Embryonic facial prominence (tissue), 1 donor: ENCODE data around the gene AIRE.
A peak's percentile ranks its signal among the peaks of the same experiment; 100 is the strongest.
"Not testable (repeated sequence)": the region's sequence is repeated elsewhere in the genome, so short reads cannot be mapped to it uniquely, and the experiment has no call there.

Experiments
- DNase-seq: peaks from one replicate; pipeline ENCODE4 v3.0.0-alpha.2; 2016; ENCODE audit errors: extremely low spot score

AIRE gene

GRCh38 chr21:44291936-44292811 lies 6.5 kb downstream of the AIRE start:
- no peak for DNase-seq

- no peak for DNase-seq
Measured at GRCh38 chr21:44292812-44293195, 7.1 kb downstream of the AIRE start.

- no peak for DNase-seq
Measured at GRCh38 chr21:44293551-44294231, 8.0 kb downstream of the AIRE start.

GRCh38 chr21:44294391-44295162 lies 8.9 kb downstream of the AIRE start:
- no peak for DNase-seq

GRCh38 chr21:44295163-44295573 lies 9.5 kb downstream of the AIRE start:
- DNase-seq: no peak

- no peak for DNase-seq
Measured at GRCh38 chr21:44295646-44296045, 10.0 kb downstream of the AIRE start.

GRCh38 chr21:44296103-44296519 lies 10.4 kb downstream of the AIRE start:
- DNase-seq: no peak

- DNase-seq: no peak
Measured at GRCh38 chr21:44296916-44297315, 11.2 kb downstream of the AIRE start.

GRCh38 chr21:44297525-44298290 lies 12.0 kb downstream of the AIRE start:
- DNase-seq: peak; percentile 44

GRCh38 chr21:44298301-44298700 lies 12.6 kb downstream of the AIRE start:
- no peak for DNase-seq

- DNase-seq: no peak
Measured at GRCh38 chr21:44299085-44299457, 13.4 kb downstream of the AIRE start.

- DNase-seq: no peak
Measured at GRCh38 chr21:44299458-44300261, 14.0 kb downstream of the AIRE start, which contains the start of gene PFKL. Gene PFKL, plus strand, starts transcription at chr21:44300053. Its CDS starts 53 bp downstream, at chr21:44300106.

- DNase-seq: no peak
Measured at GRCh38 chr21:44300262-44300959, 14.7 kb downstream of the AIRE start.

- no peak for DNase-seq
Measured at GRCh38 chr21:44301141-44301540, 15.5 kb downstream of the AIRE start.

GRCh38 chr21:44301961-44302406 lies 16.3 kb downstream of the AIRE start:
- no peak for DNase-seq

GRCh38 chr21:44302573-44303401 lies 17.1 kb downstream of the AIRE start:
- DNase-seq: not testable (repeated sequence)

GRCh38 chr21:44303490-44303981 lies 17.9 kb downstream of the AIRE start:
- no peak for DNase-seq

- no peak for DNase-seq
Measured at GRCh38 chr21:44304011-44304616, 18.4 kb downstream of the AIRE start.
